GM12878 (cell line): ENCODE data around the gene TNNT2. TPM values are rescaled to one million over a fixed set of nuclear protein-coding genes. Genes with fewer than 3 reads are reported as not detected.

Source experiments
- ATAC-seq: fragments of 200-7000 bp; cut with Tn5 transposase; 3 replicates; pipeline ENCODE4 v1.9.1; 2020; ENCODE audit warnings: mild to moderate bottlenecking, moderate library complexity
- BruUV-seq: library from RNA; stranded (reverse); fragments of 400-500 nt; replicated peaks from 2 replicates; lab custom pipeline; 2021; lab: Mats Ljungman, UMichigan
- CTCF ChIA-PET: fragments of 300-600 bp; sonication (Branson Sonifier 250); formaldehyde crosslinking; extraction: SDS; loops from one replicate; lab custom pipeline; 2021; ENCODE audit warnings: inconsistent platforms; lab: Yijun Ruan, JAX
- POLR2A ChIA-PET: fragments of 350-600 bp; formaldehyde crosslinking; extraction: SDS; loops from one replicate; lab custom pipeline; 2021; ENCODE audit warnings: inconsistent platforms; lab: Charles Lee
- RAD21 ChIA-PET: fragments of 300-600 bp; sonication (Branson Sonifier 250); formaldehyde crosslinking; loops from one replicate; lab custom pipeline; 2023; ENCODE audit warnings: antibody characterized with exemption; ENCODE audit not compliant: unreplicated experiment; lab: Charles Lee
- SMC1A ChIA-PET: fragments of 300-600 bp; sonication (Branson Sonifier 250); formaldehyde crosslinking; loops from one replicate; lab custom pipeline; 2023; ENCODE audit not compliant: unreplicated experiment, uncharacterized antibody; lab: Charles Lee
- DNase-seq: peaks from one replicate; pipeline ENCODE4 v3.0.0-alpha.2; 2011; ENCODE audit warnings: low read depth, low spot score
- FAIRE-seq: peaks from 3 replicates; lab custom pipeline; 2011; peaks lifted over from hg19 to GRCh38; lab: Jason Lieb, UNC
- H2AFZ ChIP-seq: 2 replicates; pipeline ENCODE4 v1.6.0; 2011; ENCODE audit warnings: low read depth, low read length, control low read depth; ENCODE audit not compliant: control insufficient read depth
- H3K27ac ChIP-seq: 2 replicates; pipeline ENCODE4 v1.5.1; 2011; ENCODE audit warnings: control low read depth; ENCODE audit not compliant: control insufficient read depth, insufficient read depth
- H3K27me3 ChIP-seq, 2 experiments: replicated peaks in 1 of 2; 2 replicates each; pipeline versions ENCODE4 v1.6.0 to v1.6.1; 2011; ENCODE audit warnings: low read length in 1 of 2; ENCODE audit not compliant: control insufficient read depth in 2 of 2, insufficient read depth in 2 of 2
- H3K36me3 ChIP-seq, 2 experiments: 2 replicates each; pipeline ENCODE4 v1.5.1; 2011; ENCODE audit warnings: low read length in 1 of 2; ENCODE audit not compliant: control insufficient read depth in 2 of 2, insufficient read depth in 2 of 2
- H3K4me1 ChIP-seq: 2 replicates; pipeline ENCODE4 v1.6.1; 2011; ENCODE audit warnings: mild to moderate bottlenecking, low read length, moderate library complexity, mixed read lengths; ENCODE audit not compliant: control insufficient read depth, insufficient read depth
- H3K4me2 ChIP-seq: 2 replicates; pipeline ENCODE4 v1.6.0; 2011; ENCODE audit warnings: control low read depth; ENCODE audit not compliant: control insufficient read depth, insufficient read depth
- H3K4me3 ChIP-seq: fragments of 200-600 bp; sonication (generic); 2 replicates; pipeline ENCODE4 v1.5.1; 2016
- H3K79me2 ChIP-seq: 2 replicates; pipeline ENCODE4 v1.6.0; 2011; ENCODE audit warnings: low read length; ENCODE audit not compliant: control insufficient read depth, insufficient read depth
- H3K9ac ChIP-seq: 2 replicates; pipeline ENCODE4 v1.8.0; 2011; ENCODE audit warnings: low read length, control low read depth, mixed read lengths; ENCODE audit not compliant: control insufficient read depth, insufficient read depth
- H3K9me3 ChIP-seq: replicated peaks from 3 replicates; pipeline ENCODE4 v1.5.1; 2011; ENCODE audit warnings: mild to moderate bottlenecking, low read length; ENCODE audit not compliant: control insufficient read depth, insufficient read depth
- H4K20me1 ChIP-seq: 2 replicates; pipeline ENCODE4 v1.6.0; 2011; ENCODE audit not compliant: control insufficient read depth, insufficient read depth
- BACH1 ChIP-seq: fragments of 450-650 bp; IDR thresholded peaks from 2 replicates; pipeline ENCODE4 v1.6.1; 2017; ENCODE audit warnings: mild to moderate bottlenecking, borderline replicate concordance
- CREM ChIP-seq: IDR thresholded peaks from 2 replicates; pipeline ENCODE4 v1.6.1; 2014; ENCODE audit warnings: antibody characterized with exemption, low read depth
- GATAD2B ChIP-seq: fragments of 450-650 bp; conservative IDR thresholded peaks from 2 replicates; pipeline ENCODE4 v1.6.1; 2017; ENCODE audit warnings: low read depth, mild to moderate bottlenecking, moderate library complexity
- HDAC2 ChIP-seq: fragments of 200-600 bp; sonication (generic); IDR thresholded peaks from 2 replicates; pipeline ENCODE4 v1.6.1; 2017
- POU2F2 ChIP-seq: IDR thresholded peaks from 3 replicates; pipeline ENCODE4 v1.6.1; 2011; ENCODE audit warnings: low read depth, mild to moderate bottlenecking, low read length, borderline replicate concordance
- SREBF1 ChIP-seq: IDR thresholded peaks from 2 replicates; pipeline ENCODE4 v1.6.1; 2012; ENCODE audit warnings: mild to moderate bottlenecking, low read length
- YY1 ChIP-seq: IDR thresholded peaks from 2 replicates; pipeline ENCODE4 v1.6.1; 2011; ENCODE audit warnings: low read depth, mild to moderate bottlenecking, low read length
- WGBS: methylation state at CpG from one replicate; pipeline ENCODE4 v1.1.6; 2016; ENCODE audit warnings: low lambda C conversion rate; ENCODE audit not compliant: insufficient replicate concordance, insufficient coverage; ENCODE audit errors: missing lambda C conversion rate; 5-methylcytosine and 5-hydroxymethylcytosine counted together
- in situ Hi-C: fragments of 300-500 bp; cut with MboI; formaldehyde crosslinking; loops from 9 replicates; pipeline ENCODE4 v1.14.3; 2018; ENCODE audit warnings: mixed read lengths
- intact Hi-C: fragments of 100-400 bp; cut with micrococcal nuclease; formaldehyde crosslinking; loops from one replicate; pipeline ENCODE4 v1.14.2; 2022; ENCODE audit not compliant: unreplicated experiment
- polyA plus RNA-seq, 11 experiments: library from polyadenylated mRNA; depleted of rRNA in 4 of 11; unstranded in 6 of 11; stranded (reverse) in 5 of 11; fragments of >200 nt; fragmentation: Nextera tagmentation in 4 of 11; fragmentation: Illumina TruSeq in 1 of 11; extraction: Ambion mirVana in 4 of 11; extraction: Trizol in 1 of 11; gene quantifications; 1 replicate in 1 of 11; 2 replicates in 10 of 11; pipeline versions ENCODE4 v1.2.1 to v1.2.3, GENCODE V29; 2011 to 2016; ENCODE audit warnings: inconsistent platforms in 2 of 11, missing spikeins in 2 of 11, low read depth in 1 of 11
- total RNA-seq, 4 experiments: library from RNA; depleted of rRNA in 3 of 4; stranded (reverse); fragments of >200 nt in 3 of 4; fragmentation: Illumina TruSeq in 1 of 4; extraction: Trizol in 1 of 4; gene quantifications; 2 replicates each; pipeline versions ENCODE4 v1.2.1 to v1.2.3, GENCODE V29; 2013 to 2021
- TF ChIP-seq, protein P1 (sequence below): IDR thresholded peaks from 2 replicates; pipeline ENCODE4 v1.6.1; 2012; ENCODE audit warnings: mild to moderate bottlenecking, low read depth, low read length
- TF ChIP-seq, protein P2 (sequence below): fragments of 150-350 bp; IDR thresholded peaks from 2 replicates; pipeline ENCODE4 v1.6.1; 2014; ENCODE audit warnings: mild to moderate bottlenecking, low read depth, low read length
- TF ChIP-seq, protein P3 (sequence below): fragments of 450-650 bp; IDR thresholded peaks from 2 replicates; pipeline ENCODE4 v1.6.1; 2017; ENCODE audit warnings: mild to moderate bottlenecking, low read depth, inconsistent platforms; ENCODE audit not compliant: poor library complexity, severe bottlenecking
- TF ChIP-seq, protein P4 (sequence below): fragments of 450-650 bp; IDR thresholded peaks from 2 replicates; pipeline ENCODE4 v1.6.1; 2017; ENCODE audit warnings: low read depth, mild to moderate bottlenecking, moderate library complexity

Gene TNNT2
- total and polyA plus RNA-seq, 10 of the 15 experiments (the other 5 are each of a cell fraction or from before 2014, with no cell fraction given), result 2.2 TPM; not detected in 9

DNA sequence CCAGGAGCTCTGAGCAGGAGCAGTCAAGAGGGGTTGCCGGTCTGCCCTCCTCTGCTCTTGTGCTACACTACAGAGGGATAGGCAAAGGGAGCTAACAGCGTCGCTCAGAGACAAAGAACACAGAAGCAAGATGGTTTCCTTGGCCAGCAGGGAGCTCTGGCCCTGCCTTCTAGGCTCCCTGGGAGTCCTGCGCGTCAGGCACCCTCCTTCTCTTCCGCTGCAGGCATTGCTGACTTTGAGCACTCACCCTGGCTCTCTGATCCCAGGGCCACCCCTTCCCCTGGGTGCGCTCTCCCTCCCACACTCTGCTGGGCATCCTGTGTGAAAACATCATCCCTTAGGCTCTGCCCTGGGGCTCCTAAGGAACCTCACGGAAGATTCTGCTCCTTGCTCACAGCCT lies 43.6 kb upstream of the TNNT2 start (continued):
- TF ChIP-seq, protein P1, sequence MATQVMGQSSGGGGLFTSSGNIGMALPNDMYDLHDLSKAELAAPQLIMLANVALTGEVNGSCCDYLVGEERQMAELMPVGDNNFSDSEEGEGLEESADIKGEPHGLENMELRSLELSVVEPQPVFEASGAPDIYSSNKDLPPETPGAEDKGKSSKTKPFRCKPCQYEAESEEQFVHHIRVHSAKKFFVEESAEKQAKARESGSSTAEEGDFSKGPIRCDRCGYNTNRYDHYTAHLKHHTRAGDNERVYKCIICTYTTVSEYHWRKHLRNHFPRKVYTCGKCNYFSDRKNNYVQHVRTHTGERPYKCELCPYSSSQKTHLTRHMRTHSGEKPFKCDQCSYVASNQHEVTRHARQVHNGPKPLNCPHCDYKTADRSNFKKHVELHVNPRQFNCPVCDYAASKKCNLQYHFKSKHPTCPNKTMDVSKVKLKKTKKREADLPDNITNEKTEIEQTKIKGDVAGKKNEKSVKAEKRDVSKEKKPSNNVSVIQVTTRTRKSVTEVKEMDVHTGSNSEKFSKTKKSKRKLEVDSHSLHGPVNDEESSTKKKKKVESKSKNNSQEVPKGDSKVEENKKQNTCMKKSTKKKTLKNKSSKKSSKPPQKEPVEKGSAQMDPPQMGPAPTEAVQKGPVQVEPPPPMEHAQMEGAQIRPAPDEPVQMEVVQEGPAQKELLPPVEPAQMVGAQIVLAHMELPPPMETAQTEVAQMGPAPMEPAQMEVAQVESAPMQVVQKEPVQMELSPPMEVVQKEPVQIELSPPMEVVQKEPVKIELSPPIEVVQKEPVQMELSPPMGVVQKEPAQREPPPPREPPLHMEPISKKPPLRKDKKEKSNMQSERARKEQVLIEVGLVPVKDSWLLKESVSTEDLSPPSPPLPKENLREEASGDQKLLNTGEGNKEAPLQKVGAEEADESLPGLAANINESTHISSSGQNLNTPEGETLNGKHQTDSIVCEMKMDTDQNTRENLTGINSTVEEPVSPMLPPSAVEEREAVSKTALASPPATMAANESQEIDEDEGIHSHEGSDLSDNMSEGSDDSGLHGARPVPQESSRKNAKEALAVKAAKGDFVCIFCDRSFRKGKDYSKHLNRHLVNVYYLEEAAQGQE, result no peak
- TF ChIP-seq, protein P2, sequence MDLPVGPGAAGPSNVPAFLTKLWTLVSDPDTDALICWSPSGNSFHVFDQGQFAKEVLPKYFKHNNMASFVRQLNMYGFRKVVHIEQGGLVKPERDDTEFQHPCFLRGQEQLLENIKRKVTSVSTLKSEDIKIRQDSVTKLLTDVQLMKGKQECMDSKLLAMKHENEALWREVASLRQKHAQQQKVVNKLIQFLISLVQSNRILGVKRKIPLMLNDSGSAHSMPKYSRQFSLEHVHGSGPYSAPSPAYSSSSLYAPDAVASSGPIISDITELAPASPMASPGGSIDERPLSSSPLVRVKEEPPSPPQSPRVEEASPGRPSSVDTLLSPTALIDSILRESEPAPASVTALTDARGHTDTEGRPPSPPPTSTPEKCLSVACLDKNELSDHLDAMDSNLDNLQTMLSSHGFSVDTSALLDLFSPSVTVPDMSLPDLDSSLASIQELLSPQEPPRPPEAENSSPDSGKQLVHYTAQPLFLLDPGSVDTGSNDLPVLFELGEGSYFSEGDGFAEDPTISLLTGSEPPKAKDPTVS, result no peak
- TF ChIP-seq BACH1 (no peak), YY1 (no peak)

DNA sequence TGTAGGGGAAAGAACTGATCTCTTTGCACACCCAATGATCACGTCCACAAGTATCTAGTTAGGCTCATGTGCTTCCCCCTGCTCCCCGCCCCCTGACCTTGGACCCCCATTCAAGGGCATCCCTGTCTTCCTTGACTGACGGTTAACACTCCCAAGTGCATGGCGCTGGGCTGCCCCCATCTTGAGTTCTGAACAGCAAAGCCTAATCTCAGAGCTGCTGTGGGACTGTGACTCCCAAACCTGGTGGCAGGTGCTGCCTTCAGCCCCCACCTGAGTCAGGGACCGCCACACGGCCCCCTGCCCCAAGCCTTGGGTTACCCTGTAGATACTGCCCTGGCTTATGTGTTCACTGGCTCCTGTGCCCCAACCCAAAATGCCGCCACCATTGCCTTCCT lies 43.1 kb upstream of the TNNT2 start:
- Histone ChIP-seq H3K4me3 (no peak overlapping the region), H2AFZ (no peak overlapping the region), H3K79me2 (no peaks in the 10 kb centered on the region), H4K20me1 (no peaks in the 10 kb centered on the region), H3K36me3 (no peaks in the 10 kb centered on the region), H3K27me3 (no peaks in the 10 kb centered on the region; a peak in 2 of 4 replicates), H3K9me3 (no peaks in the 10 kb centered on the region; the same call in 2 of the 3 replicates), H3K4me1 (peaks cover 8% of the 10 kb centered on the region), H3K9ac (no peak overlapping the region), H3K27ac (no peak overlapping the region), H3K4me2 (no peak overlapping the region)
- no peak for FAIRE-seq
- 41% methylated on average over 6 of the region's 7 CpGs for WGBS
- BruUV-seq, result no TSS peak
- SMC1A ChIA-PET, result interaction anchor here (0.9 to 3.0 kb wide), 5 partner anchors 14 to 71 kb away, joined by 3 to 16 read pairs (median 8); no protein-coding TSS in a partner anchor
- CTCF ChIA-PET, result interaction anchor here (0.6 to 5.0 kb wide), 10 partner anchors 10 to 1108 kb away, joined by 3 to 25 read pairs (median 6); no protein-coding TSS in a partner anchor
- RAD21 ChIA-PET, result interaction anchor here (1.2 to 3.0 kb wide), 5 partner anchors 15 to 70 kb away, joined by 4 to 17 read pairs (median 7); no protein-coding TSS in a partner anchor
- in situ Hi-C loops (no loop called here), intact Hi-C loops (no loop called here)
- no peak for ATAC-seq
- POLR2A ChIA-PET, result interaction anchor here (0.5 to 1.3 kb wide), 3 partner anchors 18 to 35 kb away, joined by 3 to 4 read pairs (median 3); no protein-coding TSS in a partner anchor
- no peak for TF ChIP-seq GATAD2B
- TF ChIP-seq SREBF1, result no peak
- TF ChIP-seq, protein P3, sequence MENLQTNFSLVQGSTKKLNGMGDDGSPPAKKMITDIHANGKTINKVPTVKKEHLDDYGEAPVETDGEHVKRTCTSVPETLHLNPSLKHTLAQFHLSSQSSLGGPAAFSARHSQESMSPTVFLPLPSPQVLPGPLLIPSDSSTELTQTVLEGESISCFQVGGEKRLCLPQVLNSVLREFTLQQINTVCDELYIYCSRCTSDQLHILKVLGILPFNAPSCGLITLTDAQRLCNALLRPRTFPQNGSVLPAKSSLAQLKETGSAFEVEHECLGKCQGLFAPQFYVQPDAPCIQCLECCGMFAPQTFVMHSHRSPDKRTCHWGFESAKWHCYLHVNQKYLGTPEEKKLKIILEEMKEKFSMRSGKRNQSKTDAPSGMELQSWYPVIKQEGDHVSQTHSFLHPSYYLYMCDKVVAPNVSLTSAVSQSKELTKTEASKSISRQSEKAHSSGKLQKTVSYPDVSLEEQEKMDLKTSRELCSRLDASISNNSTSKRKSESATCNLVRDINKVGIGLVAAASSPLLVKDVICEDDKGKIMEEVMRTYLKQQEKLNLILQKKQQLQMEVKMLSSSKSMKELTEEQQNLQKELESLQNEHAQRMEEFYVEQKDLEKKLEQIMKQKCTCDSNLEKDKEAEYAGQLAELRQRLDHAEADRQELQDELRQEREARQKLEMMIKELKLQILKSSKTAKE, result peak; percentile 18
- no peak for TF ChIP-seq CREM
- TF ChIP-seq HDAC2, result no peak
- TF ChIP-seq POU2F2, result no peak
- TF ChIP-seq, protein P4, sequence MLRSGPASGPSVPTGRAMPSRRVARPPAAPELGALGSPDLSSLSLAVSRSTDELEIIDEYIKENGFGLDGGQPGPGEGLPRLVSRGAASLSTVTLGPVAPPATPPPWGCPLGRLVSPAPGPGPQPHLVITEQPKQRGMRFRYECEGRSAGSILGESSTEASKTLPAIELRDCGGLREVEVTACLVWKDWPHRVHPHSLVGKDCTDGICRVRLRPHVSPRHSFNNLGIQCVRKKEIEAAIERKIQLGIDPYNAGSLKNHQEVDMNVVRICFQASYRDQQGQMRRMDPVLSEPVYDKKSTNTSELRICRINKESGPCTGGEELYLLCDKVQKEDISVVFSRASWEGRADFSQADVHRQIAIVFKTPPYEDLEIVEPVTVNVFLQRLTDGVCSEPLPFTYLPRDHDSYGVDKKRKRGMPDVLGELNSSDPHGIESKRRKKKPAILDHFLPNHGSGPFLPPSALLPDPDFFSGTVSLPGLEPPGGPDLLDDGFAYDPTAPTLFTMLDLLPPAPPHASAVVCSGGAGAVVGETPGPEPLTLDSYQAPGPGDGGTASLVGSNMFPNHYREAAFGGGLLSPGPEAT, result peak; percentile 2; the same call in 1 of the 2 replicates
- no peak for DNase-seq
